Measurements from ENCODE around the gene SPATA22.
"Not testable (repeated sequence)": the region's sequence is repeated elsewhere in the genome, so short reads cannot be mapped to it uniquely, and the experiment has no call there.

SPATA22 gene

DNA sequence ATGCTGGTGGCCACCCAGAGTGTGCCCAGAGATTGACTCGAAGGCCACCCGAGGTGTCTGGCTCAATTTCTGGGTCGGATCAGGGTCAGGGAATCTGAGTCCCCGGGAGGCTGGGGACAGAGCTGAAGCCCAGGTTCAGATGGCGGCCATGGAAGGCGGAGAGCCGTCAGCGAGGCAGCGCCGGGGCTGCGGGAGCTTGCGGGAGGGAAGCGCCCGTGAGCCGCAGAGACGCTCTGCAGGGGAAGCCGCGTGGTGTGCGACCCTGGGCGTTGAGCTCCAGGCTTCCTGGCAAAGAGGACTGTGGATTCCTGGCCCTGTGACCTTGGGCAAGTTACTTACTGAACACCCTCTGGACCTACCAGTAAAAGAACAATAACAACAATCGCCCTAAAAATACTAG is 518 bp upstream of the SPATA22 start:
- no peak for DNase-seq

DNA sequence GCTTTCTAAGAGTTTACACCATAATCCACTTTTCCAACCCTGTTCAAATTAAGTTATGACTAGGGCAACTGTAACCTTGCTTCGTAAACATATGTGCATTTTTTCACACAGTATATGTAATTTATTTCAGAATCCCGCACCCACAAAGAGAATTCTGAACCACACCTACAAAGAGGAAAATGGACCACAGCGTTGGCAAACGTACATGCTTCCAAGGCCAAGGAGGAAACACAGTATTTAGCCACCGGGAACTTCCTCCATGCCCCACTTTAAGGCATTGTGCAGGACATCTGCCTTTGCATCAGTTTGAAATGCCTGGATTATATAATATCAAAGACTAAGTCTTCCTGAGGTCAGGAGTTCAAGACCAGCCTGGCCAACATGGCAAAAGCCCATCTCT is 2.1 kb downstream of the SPATA22 start:
- DNase-seq = no peak

DNA sequence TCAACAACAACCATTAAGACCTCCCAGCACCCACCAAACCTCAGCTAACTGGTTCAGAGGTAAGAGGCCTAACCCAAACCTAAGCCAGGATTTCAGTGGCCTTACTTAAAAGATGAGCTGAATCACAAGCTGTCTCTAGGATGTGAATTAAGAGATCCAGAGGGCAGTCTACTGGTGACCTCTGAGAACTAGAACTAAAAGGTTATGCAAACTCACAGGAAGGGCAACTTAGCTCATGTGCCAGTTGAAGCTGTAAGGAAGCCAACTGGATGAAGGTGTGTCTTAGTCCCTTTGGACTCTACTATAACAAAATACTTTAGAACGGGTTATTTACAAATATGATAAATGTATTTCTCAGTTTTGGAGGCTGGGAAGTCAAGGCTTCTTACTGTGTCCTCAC is 5.3 kb downstream of the SPATA22 start:
- not testable (repeated sequence) for DNase-seq

DNA sequence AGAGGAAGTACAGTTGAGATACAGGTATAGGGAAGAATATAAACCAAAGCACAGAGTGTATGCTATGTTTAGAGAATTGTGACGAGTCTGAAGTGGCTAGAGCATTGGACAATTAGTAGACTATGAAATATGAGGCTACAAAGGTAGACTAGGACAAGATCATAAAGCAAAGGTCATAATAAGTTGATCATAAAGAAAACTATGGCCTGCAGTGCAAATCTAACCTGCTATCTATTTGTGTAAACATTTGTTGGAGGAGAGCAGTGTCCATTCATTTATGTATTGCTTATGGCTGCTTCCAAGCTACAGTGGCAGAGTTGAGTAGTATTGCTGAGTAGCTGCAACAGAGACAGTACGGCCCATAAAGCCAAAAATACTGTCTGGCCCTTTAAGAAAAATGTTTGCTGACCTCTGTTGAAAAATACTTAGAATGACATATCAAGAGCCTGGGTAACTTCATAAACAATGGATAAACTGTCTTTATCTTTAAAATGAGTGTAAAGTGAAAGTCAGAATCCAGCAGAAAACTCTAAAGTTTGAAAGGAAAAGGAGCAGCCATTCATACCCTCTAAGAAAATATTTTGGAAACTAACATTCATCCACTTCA is 23.5 kb downstream of the SPATA22 start:
- no peak for DNase-seq

DNA sequence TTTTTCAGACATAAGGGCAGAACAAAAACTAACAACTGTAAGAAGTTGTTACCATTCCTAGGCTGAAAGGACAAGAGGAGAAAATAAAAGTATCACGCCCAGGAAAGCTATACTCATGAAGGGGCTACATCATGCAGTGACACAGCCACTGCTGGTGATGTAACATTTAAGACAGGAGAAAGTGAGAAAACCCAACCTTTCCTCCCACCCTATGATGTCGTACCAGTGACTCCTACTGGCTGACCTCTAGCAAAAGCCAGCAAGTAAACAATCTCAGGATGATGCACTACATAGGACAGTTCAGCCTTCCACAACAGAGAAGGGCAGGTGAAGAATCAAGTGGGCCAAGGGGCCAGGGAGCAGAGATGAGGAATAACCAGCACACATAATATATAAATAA is 24.0 kb downstream of the SPATA22 start:
- DNase-seq = no peak

DNA sequence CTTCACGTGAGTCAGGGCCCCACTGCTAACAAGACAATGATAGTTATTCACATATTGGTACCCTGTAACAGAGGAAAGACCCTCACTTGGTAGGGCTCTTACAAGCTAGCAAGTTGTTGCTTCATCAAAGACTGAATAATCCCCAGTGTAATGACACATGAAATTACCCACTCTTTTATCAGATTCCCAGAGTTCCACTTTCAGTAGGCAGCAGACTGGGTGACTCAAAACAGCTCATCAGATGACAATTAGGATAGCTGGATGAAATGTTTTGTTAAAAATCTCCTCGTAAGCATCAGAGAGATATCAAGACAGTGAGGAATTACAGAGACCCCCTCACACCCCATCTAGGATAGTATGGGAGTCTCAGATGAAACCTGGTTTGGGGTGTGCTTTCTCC is 31.2 kb downstream of the SPATA22 start:
- DNase-seq = no peak

DNA sequence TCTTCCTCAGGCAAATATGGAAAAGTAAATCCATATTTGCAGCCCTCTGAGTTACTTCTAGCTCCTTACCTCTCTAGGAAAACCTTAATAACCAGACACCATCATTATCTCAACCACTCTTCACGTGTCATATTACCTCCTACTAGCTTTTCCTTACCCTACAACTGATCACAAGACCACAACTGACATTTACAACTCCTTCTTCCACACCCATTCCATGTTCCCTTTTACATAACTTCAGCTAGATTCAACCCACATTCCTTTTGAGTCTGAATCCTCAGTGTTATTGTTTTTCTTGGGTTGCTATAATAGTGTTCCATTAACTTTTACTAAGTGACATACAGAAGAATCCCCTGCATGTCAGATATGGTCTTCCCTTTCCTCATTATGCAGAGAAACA is 33.3 kb downstream of the SPATA22 start:
- no peak for DNase-seq

DNA sequence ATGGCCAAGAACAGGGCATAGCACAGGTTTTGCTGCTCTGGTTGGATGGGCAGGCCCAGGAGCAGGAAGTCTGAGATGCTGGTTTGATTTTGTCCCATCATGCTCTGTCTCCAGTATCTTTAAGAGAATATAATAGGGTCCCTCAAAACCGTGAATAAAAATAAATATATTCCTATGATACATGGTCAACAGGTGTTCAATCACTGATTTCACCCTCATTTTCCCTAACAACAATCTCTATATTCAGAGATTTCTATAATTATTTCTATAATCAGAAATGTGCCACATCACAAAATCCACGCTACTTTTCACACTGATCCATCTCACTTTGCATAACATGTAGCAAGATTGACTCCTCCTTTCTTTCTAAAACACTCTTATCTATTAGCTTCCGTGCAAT is 37.9 kb downstream of the SPATA22 start, which contains the start of gene OR1E2:
Gene OR1E2, minus strand, starts transcription at position 101 of the 400 bp plus-strand sequence. Its CDS starts 0 bp downstream, at position 101.
- DNase-seq = no peak

DNA sequence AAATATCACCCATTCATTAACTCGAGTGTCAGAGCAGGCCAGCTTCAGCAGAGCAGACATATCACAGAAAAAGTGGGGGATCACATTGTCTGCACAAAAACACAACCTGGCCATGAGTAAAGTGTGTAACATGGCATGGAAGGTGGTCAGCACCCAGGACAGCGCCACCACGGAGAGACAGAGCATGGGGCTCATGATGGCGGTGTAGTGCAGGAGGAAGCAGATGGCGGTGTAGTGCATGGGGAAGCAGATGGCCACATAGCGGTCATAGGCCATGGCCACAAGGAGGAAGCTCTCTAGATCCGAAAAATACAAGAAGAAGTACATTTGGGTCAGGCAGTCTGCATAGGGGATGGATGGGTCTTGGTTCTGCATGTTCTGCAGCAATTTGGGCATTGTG is 38.4 kb downstream of the SPATA22 start:
- not testable (repeated sequence) for DNase-seq

DNA sequence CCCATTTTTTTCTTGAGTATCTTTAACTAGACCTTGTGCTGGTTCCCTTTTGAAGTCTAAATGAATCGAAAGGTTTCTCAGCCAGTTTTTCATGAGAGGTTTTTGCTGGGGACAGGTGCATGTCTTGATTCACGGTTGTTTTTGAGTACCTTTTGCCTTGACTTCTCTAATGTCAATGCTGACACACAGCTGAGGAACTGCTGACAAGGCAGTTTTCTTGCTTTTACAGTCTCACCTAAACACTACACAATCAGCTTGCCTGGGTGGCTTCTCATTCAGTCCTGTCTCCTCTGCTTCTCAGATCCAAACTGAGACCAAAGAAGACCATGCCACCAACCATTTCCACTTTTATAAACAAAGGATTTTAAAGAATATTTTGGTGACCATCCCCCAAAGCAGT is 53.4 kb downstream of the SPATA22 start:
- no peak for DNase-seq

DNA sequence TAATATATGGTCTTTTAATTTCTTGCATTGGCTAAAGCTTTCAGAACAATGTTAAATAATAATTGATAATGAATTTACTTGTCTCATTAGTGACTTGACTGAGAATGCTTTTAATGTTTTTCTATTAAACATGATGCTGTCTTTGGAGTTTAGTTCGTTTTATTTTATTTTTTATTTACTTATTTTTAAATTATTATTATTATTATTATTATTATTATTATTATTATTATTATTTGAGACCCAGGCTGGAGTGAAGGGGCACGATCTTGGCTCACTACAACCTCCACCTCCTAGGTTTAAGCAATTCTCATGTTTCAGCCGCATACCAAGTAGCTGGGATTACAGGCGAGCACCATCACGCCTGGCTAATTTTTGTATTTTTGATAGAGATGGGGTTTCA is 56.0 kb downstream of the SPATA22 start:
- DNase-seq = no peak

DNA sequence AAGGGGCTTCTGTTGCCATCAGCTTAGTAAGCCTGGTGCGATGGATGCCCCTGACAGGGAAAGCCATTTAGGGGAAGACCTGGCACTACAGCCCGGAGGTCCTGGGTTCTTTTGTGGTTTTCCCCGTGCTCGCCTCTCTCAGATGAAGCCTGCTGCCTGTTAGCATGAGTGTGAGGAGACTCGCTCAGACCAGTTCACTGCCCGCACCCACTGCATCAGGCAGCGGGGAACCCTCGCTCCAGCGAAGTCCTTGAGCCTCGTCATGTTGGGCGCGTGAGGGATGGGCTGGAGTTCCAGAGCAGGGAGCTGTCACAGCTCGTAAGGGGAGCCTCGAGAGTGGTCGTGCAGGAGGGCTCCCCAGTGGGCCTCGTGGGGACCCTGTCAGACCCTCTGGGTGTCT is 59.4 kb downstream of the SPATA22 start:
- not testable (repeated sequence) for DNase-seq

DNA sequence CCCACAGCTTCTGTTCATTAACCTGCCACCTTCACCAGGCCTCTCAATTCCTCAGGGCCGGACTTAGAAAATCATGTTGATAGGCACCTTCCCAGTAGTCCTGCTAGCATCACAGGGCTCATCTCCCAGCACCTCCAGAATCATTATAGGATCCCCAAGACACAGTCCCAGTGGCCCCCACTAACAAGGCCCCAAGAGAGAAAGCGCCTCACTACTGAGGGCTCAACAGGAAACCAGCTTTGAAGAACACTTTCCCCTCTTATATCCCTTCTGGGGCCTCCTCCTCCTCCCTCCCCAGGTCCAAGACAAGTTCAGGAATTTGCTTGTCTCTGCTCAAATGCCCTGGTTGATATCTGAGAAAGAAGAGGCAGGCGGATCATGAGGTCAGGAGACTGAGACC is 60.5 kb downstream of the SPATA22 start, which contains the start of gene OR3A3:
Gene OR3A3, plus strand, starts transcription at position 301 of the 400 bp plus-strand sequence.
- no peak for DNase-seq

DNA sequence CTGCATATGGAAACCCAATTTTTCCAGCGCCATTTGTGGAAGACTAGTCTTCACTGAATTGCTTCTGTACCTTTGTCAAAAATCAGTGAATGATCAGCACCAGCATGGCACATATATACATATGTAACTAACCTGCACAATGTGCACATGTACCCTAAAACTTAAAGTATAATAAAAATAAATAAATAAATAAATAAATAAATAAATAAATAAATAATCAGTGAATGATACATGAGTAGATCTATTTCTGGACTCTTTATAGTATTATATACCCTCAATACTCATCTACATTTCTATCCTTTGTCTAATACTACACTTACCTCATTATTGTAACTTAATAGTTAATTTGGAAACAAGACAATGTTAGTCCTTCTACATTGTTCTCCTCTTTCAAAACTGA is 67.8 kb downstream of the SPATA22 start:
- not testable (repeated sequence) for DNase-seq

DNA sequence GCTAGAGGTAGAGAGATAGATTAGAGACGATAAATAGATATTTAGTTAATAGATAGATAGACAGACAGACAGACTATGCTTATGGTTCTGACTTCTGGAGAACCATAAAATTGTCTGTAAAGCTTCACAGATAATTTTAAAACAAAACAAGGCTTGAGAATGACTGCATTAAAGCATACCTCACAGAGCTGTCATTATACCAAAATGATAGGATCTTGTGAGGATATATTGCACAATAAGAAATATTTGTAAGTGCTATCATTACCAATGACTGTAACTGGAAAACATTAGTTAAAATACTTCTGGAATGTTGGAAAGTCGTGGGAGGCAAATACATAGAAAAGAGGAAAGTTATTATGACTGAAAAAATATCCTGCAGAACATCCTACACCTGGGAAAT is 69.8 kb downstream of the SPATA22 start:
- DNase-seq = no peak

DNA sequence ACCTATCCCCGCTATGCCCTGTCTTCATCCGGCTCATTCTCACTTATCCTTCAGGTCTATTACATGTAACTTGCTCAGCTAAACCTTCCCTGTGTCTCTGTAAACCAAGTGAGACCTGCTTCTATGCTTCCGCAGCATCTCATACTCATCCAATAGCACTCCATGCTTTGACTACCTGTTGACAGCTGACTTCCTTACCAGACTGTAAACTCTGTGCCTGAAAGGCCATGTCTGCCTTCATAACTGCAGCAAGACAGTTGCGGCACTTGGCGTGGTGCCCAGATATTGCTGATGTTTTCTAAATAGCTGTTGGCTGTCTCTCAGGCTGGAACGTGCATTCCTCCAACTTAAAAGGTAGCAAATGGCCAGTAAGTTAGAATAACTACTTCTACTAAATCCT is 71.6 kb downstream of the SPATA22 start:
- DNase-seq = no peak

DNA sequence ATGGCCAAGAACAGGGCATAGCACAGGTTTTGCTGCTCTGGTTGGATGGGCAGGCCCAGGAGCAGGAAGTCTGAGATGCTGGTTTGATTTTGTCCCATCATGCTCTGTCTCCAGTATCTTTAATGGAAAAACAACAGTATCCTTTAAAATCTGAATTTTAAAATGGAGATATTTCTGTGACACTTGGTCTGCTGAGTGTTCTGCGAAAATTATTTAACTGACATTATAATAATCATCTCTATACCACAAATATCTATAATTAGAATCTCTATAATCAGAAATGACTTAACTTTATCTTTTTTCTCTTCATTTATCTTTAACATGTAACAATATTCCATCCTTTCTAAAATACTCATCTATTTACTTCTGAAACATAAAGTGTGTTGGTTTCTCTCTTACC is 73.3 kb downstream of the SPATA22 start, which contains the start of gene OR1E1:
Gene OR1E1, minus strand, starts transcription at position 101 of the 400 bp plus-strand sequence. Its CDS starts 0 bp downstream, at position 101.
- no peak for DNase-seq

DNA sequence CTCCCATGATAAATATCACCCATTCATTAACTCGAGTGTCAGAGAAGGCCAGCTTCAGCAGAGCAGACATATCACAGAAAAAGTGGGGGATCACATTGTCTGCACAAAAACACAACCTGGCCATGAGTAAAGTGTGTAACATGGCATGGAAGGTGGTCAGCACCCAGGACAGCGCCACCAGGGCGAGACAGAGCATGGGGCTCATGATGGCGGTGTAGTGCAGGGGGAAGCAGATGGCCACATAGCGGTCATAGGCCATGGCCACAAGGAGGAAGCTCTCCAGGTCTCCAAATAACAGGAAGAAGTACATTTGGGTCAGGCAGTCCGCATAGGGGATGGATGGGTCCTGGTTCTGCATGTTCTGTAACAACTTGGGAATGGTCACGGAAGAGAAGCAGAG is 73.8 kb downstream of the SPATA22 start:
- not testable (repeated sequence) for DNase-seq
